NCI-H526 (cell line): ENCODE results near the gene SLC25A10.

Experiments
- DNase-seq, 2 experiments: peaks; one replicate each; lab custom pipeline; 2025; lab: John Stamatoyannopoulos, UW

The SLC25A10 gene

GRCh38 chr17:81706232-81706611 is 5.9 kb upstream of the SLC25A10 start:
- DNase-seq, result no peak

- no peak for DNase-seq
Observed at GRCh38 chr17:81706757-81707624, 5.1 kb upstream of the SLC25A10 start.

DNA sequence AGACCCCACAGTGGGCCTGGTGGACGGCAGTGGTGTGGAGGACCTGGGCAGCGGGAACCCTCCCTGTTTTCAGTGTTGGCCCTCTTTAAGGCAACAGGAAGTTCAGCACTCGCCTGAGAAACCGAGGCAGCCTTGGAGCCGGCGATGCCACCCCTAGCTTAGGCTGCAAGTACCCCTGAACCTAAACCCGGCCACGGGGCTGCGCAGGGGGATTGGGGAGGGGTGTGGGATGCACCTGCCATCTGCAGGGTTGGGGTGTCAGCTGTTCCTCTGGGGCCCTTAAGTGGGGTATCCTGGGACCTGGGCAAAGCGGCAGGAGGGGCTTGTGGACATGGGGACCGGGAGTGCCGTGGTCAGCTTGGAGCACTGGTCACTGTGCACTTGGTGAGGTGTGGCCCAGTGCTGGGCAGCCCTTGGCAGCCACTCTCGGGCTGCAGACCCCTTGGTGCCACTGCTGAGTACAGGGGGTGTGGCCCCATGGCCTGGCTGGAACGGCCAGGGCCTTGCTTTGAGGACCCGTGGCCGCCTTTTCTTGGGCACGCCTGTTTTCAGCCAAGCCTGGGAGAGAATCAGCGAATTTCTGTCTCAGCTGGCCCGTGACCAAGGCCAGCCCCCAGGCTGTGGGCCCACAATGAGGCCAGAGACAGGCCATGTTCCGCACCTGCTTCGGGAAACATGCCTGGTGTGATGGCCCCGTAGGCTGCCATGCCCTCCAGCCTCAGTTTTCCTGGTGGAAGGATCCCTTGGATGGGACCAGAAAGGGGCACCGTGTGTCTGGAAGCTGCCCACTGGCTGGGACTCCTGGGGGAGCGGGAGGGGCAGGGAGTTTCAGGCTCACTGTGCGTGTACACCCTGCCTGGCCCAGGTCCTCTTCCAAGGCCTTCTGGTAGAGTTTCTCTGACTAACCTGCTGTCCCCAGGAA is 4.1 kb upstream of the SLC25A10 start:
- no peak for DNase-seq

DNA sequence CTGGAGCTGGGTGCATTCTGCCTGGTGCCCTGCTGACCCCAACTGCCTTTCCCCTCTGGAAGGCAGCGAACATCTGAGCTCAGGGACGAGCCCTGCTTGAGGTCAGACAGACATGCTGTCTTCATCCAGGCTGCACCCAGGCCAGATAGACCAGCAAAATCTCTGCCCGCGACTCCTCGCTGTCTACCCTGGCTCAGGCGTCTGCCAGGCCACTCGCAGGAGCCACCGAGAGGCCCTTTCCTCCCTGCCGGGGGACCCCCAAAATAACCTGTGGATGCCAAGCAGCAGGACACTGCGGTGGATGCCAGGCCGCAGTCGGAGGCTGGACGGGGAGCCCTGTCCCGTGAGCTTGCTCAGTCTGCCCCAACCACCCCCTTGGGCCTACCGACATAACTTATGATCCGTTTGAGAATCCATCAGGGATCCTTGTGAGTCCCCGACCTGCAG is 3.3 kb upstream of the SLC25A10 start:
- no peak for DNase-seq

GRCh38 chr17:81710514-81711308 is 1.4 kb upstream of the SLC25A10 start:
- peak in 1 of 2 experiments; percentile 33 for DNase-seq

GRCh38 chr17:81712468-81713003 is 452 bp downstream of the SLC25A10 start:
- peak; percentile 46 to 75 for DNase-seq

- DNase-seq, result no peak
Observed at GRCh38 chr17:81713004-81713555, 996 bp downstream of the SLC25A10 start.

- DNase-seq, result peak in 1 of 2 experiments; percentile 54
Observed at GRCh38 chr17:81713556-81714411, 1.7 kb downstream of the SLC25A10 start.

- no peak for DNase-seq
Observed at GRCh38 chr17:81714412-81715106, 2.5 kb downstream of the SLC25A10 start.

DNA sequence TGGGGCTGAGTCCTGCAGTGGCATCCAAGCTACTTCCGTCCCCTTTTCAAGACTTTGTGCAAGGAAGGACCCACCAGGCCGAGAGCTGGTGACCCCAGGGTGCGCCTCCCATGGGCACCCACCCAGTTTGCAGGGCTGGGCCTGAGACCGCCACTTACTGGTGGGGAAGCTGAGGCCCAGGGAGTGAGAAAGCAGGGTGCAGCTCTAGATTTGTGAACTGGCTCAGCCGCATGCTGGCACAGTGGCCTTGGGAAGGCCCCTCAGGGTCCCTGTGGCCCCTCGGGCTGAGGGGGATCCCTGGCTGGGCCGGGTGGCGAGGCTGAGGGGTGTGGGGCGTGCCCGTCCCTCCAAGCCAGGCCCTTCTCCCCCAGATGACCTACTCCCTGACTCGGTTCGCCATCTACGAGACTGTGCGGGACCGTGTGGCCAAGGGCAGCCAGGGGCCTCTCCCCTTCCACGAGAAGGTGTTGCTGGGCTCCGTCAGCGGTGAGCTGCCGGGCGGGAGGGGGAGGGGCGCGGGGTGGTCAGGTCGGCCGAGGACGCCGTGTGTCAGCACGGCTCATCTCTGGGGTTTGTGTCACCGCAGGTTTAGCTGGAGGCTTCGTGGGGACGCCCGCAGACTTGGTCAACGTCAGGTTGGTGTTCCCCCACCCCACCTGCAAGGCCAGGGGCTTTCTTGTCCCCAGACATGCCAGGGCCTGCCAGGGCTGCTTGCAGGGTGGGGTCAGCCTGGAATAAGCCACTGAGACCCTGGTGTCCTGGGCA is 3.2 kb downstream of the SLC25A10 start:
- no peak for DNase-seq

GRCh38 chr17:81715872-81716673 is 4.0 kb downstream of the SLC25A10 start:
- no peak for DNase-seq

DNA sequence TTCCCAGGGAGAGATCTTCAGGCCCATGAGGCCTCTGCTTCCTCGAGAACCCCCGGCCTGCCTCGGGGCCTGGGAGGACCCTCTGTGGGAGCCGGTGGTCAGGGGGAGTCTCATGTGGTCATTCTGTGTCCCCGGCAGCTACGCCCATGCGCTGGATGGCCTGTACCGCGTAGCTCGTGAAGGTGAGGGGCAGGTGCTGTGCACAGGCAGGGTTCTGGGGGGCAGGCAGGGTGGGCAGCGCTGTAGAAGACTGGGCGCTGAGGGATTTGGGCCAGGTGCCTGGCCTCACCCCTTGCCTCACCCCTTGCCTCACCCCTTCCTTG is 4.6 kb downstream of the SLC25A10 start:
- no peak for DNase-seq

DNA sequence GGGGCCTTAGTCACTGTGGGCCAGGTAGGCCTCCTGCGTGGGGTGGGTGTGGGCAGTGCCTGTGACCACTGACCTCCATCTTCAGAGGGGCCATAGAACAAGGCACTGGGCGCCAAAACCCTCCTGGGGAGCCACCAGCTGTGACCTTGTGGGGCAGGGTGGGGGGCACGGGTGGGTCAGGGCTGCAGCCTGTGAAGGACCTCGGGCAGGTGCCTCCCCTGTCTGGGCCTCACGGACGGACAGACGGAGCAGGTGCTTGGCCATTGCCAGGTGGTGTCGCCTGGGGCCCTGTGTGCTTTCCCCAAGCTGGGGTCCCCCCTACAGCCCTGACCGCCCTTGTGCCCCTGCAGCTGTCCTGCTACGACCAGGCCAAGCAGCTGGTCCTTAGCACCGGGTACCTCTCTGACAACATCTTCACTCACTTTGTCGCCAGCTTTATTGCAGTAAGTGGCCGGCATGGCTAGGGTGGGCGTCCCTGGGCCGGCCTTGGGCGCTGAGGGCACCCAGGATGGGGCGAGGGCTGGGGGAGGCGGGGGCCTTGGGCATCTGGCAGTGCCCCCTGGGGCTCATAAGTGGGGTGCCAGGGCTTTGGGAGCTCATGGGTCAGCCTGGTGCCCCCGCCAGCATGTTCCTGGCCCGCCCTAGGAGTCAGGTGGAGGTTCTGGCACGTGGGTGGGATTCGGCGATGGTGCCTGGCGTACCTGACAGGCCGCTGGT is 5.1 kb downstream of the SLC25A10 start:
- DNase-seq, result no peak

DNA sequence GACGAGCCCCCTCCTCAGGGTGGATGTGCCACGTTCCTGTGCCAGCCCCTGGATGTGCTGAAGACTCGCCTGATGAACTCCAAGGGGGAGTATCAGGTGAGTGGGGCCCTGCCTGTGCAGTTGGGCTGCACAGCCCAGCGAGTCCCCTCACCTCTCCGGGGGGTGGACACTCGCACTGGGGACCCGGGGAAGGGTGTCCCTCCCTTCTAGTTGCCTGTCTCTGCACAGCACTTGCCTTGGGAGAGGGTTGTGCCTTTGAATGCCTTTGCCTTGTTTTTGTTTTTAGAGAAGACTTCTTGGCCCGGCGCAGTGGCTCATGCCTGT is 5.6 kb downstream of the SLC25A10 start:
- no peak for DNase-seq

- no peak for DNase-seq
Observed at GRCh38 chr17:81719410-81720266, 7.6 kb downstream of the SLC25A10 start.

DNA sequence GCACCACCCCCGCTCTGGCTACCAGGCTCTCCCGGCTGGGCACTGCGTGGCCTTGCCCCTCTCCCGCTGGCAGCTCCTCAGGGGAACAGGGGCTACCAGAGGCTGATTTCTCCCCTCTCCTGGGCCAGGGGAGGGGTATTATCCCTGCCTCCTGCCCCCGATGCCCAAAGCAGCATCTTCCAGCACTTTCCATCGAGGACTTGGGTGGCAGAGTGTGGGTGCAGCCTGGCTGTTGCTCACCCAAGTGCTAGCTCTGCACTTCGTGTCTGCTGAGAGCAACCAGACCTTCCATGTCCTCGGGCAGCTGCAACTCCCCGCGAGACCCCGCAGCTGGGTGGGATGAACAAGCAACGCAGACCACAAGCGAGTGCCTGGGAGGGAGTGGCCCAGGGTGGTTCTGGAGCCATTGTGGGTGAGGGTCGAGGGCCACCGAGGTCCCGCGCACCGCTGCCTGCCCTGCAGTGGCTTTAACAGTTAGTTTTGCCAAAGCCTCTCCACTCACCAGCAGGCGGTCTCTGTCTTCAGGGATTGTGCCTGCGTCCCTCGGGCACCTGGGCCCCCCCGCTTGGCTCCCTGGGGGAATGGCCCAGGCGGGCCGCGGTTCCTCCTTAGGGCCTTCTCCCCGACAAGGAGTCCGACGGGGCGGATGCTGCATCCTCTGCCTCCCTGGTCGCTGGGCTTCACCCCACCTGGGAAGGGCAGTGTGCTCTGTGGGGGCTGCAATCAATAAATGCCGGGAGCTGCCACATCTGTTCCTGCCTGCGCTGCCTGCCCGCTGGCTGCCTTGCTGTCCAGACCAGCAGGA is 8.4 kb downstream of the SLC25A10 start:
- DNase-seq, result no peak
